HEK293T (cell line): ENCODE data around the gene RBM4B.

ENCODE experiments used
- CTCF ChIA-PET: fragments of 350-600 bp; formaldehyde crosslinking; extraction: SDS; loops from one replicate; lab custom pipeline; 2021; ENCODE audit warnings: antibody characterized with exemption, inconsistent platforms; lab: Yijun Ruan, JAX
- POLR2A ChIA-PET: fragments of 350-600 bp; formaldehyde crosslinking; extraction: SDS; loops from one replicate; lab custom pipeline; 2020; ENCODE audit warnings: antibody characterized with exemption, inconsistent platforms; lab: Yijun Ruan, JAX
- DNase-seq: peaks from one replicate; pipeline ENCODE4 v3.0.0; 2012; ENCODE audit warnings: mixed read lengths; ENCODE audit errors: extremely low spot score
- ELF4 ChIP-seq: fragments of 450-650 bp; IDR thresholded peaks from 2 replicates; pipeline ENCODE4 v1.6.1; 2017; ENCODE audit warnings: antibody characterized with exemption
- L3MBTL2 ChIP-seq: fragments of 450-650 bp; conservative IDR thresholded peaks from 2 replicates; pipeline ENCODE4 v1.6.1; 2016; ENCODE audit warnings: mild to moderate bottlenecking
- ZNF384 ChIP-seq: fragments of 450-650 bp; IDR thresholded peaks from 2 replicates; pipeline ENCODE4 v1.6.1; 2016
- TF ChIP-seq, protein P1 (sequence below): fragments of 450-650 bp; IDR thresholded peaks from 2 replicates; pipeline ENCODE4 v1.6.1; 2016

RBM4B gene

DNA sequence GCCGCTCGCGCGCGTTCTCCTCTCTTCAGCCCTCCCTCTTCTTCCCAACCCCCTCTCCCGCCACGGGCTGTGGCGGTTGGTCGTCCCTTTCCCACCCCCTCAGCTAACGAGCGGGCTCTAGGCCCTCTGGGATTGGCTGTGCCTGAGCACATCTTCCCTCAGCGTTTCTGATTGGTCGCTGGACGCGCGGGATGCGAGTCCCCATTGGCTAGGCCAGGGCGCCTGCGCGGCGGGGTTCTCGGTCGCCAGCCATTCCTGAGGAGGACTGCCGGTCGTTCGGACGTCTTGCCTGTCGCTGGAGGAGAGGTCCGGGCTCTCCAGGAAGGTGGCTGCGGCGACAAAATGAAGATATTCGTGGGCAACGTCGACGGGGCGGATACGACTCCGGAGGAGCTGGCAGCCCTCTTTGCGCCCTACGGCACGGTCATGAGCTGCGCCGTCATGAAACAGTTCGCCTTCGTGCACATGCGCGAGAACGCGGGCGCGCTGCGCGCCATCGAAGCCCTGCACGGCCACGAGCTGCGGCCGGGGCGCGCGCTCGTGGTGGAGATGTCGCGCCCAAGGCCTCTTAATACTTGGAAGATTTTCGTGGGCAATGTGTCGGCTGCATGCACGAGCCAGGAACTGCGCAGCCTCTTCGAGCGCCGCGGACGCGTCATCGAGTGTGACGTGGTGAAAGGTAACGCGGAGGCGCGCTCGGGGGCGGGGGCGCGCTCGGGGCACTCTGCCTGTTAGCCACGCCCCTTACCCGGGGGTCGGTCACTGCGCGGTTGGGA is 61.1 kb downstream of the RBM4B start, which contains the start of gene RBM14:
TSS of gene RBM14 (plus strand) at position 252 of the 776 bp plus-strand sequence. CDS start at position 343, 91 bp downstream.
- ChIA-PET POLR2A (interaction anchor here (0.6 to 4.4 kb wide), 25 partner anchors 8 to 303 kb away, joined by 3 to 84 read pairs (median 5); partner anchors contain the start of genes ACTN3, CCDC87, CCS and RBM4), CTCF (interaction anchor here (1.2 to 2.0 kb wide), 2 partner anchors 22 to 24 kb away, joined by 3 to 5 read pairs; partner anchors contain the start of genes CCDC87, CCS and RBM4)
- TF ChIP-seq ZNF384 (no peak), ELF4 (peak; percentile 77; the same call in 1 of the 2 replicates), L3MBTL2 (peak; percentile 88)
- TF ChIP-seq, protein P1, sequence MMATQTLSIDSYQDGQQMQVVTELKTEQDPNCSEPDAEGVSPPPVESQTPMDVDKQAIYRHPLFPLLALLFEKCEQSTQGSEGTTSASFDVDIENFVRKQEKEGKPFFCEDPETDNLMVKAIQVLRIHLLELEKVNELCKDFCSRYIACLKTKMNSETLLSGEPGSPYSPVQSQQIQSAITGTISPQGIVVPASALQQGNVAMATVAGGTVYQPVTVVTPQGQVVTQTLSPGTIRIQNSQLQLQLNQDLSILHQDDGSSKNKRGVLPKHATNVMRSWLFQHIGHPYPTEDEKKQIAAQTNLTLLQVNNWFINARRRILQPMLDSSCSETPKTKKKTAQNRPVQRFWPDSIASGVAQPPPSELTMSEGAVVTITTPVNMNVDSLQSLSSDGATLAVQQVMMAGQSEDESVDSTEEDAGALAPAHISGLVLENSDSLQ, result peak; percentile 83
- DNase-seq, result peak; percentile 98
